Neural cell (in vitro differentiated cells): ENCODE results near the gene DRD2. TPM values are rescaled to one million over a fixed set of nuclear protein-coding genes. Genes with fewer than 3 reads are reported as not detected.

ENCODE experiments used
- H2AFZ ChIP-seq: fragments of 200-600, 300-800 bp; sonication (generic), shearing (Covaris generic); 2 replicates; pipeline ENCODE4 v1.6.0; 2014; ENCODE audit warnings: low read depth, mild to moderate bottlenecking, antibody characterized with exemption, low read length, moderate library complexity
- H3F3A ChIP-seq: fragments of 200-600 bp; shearing (Covaris generic); 2 replicates; pipeline ENCODE4 v1.6.1; 2016; ENCODE audit warnings: mild to moderate bottlenecking, moderate library complexity, mixed read lengths, antibody characterized with exemption, low read length; ENCODE audit not compliant: insufficient read depth, poor library complexity, severe bottlenecking
- H3K27ac ChIP-seq: fragments of 200-600, 300-800 bp; sonication (generic), shearing (Covaris generic); 2 replicates; pipeline ENCODE4 v1.5.1; 2014; ENCODE audit warnings: mild to moderate bottlenecking, low read length, moderate library complexity
- H3K27me3 ChIP-seq: fragments of 300-800, 200-600 bp; sonication (generic), shearing (Covaris generic); 2 replicates; pipeline ENCODE4 v1.6.0; 2014; ENCODE audit warnings: mild to moderate bottlenecking, low read depth, low read length, moderate library complexity; ENCODE audit not compliant: insufficient read depth
- H3K36me3 ChIP-seq: fragments of 300-800, 200-600 bp; sonication (generic), shearing (Covaris generic); 2 replicates; pipeline ENCODE4 v1.5.1; 2014; ENCODE audit warnings: mild to moderate bottlenecking, antibody characterized with exemption, low read length, moderate library complexity; ENCODE audit not compliant: insufficient read depth
- H3K4me2 ChIP-seq: fragments of 300-800, 200-600 bp; sonication (generic), shearing (Covaris generic); 2 replicates; pipeline ENCODE4 v1.6.0; 2014; ENCODE audit warnings: mild to moderate bottlenecking, low read length
- H3K4me3 ChIP-seq: fragments of 300-800, 200-600 bp; sonication (generic), shearing (Covaris generic); 2 replicates; pipeline ENCODE4 v1.5.1; 2014; ENCODE audit warnings: mild to moderate bottlenecking, low read length, moderate library complexity
- H3K79me2 ChIP-seq: fragments of 200-600 bp; shearing (Covaris generic); replicated peaks from 2 replicates; pipeline ENCODE4 v1.6.0; 2014; ENCODE audit warnings: mild to moderate bottlenecking, low read length, moderate library complexity; ENCODE audit not compliant: insufficient read depth
- H3K9ac ChIP-seq: fragments of 300-800, 200-600 bp; sonication (generic), shearing (Covaris generic); 2 replicates; pipeline ENCODE4 v1.6.1; 2016; ENCODE audit warnings: mild to moderate bottlenecking, low read length, mixed read lengths
- H3K9me2 ChIP-seq: fragments of 200-600 bp; shearing (Covaris generic); 2 replicates; pipeline ENCODE4 v1.6.1; 2016; ENCODE audit warnings: mild to moderate bottlenecking, low read length, mixed read lengths; ENCODE audit not compliant: insufficient read depth
- H3K9me3 ChIP-seq: fragments of 200-600, 300-800 bp; sonication (generic), shearing (Covaris generic); 2 replicates; pipeline ENCODE4 v1.6.1; 2016; ENCODE audit warnings: mild to moderate bottlenecking, mixed run types, low read length, moderate library complexity, mixed read lengths
- H4K20me1 ChIP-seq: fragments of 200-600 bp; shearing (Covaris generic); 2 replicates; pipeline ENCODE4 v1.6.1; 2016; ENCODE audit warnings: mild to moderate bottlenecking, mixed run types; ENCODE audit not compliant: insufficient read depth
- EP300 ChIP-seq: fragments of 450-650 bp; conservative IDR thresholded peaks from 2 replicates; pipeline ENCODE4 v1.6.1; 2014; ENCODE audit warnings: antibody characterized with exemption, mild to moderate bottlenecking, moderate library complexity; ENCODE audit not compliant: poor library complexity, severe bottlenecking
- EZH2 ChIP-seq: fragments of 200-600, 300-800 bp; shearing (Covaris generic), sonication (generic); IDR thresholded peaks from 2 replicates; pipeline ENCODE4 v1.6.1; 2014; ENCODE audit warnings: antibody characterized with exemption, low read length, borderline replicate concordance, mild to moderate bottlenecking; ENCODE audit not compliant: insufficient read depth, poor library complexity, severe bottlenecking
- MXI1 ChIP-seq: fragments of 450-650 bp; conservative IDR thresholded peaks from 2 replicates; pipeline ENCODE4 v1.6.1; 2014; ENCODE audit warnings: antibody characterized with exemption, mild to moderate bottlenecking; ENCODE audit not compliant: poor library complexity, severe bottlenecking
- POLR2AphosphoS5 ChIP-seq: IDR thresholded peaks from 2 replicates; pipeline ENCODE4 v1.6.1; 2012
- RAD21 ChIP-seq: fragments of 450-650 bp; conservative IDR thresholded peaks from 2 replicates; pipeline ENCODE4 v1.6.1; 2014; ENCODE audit warnings: antibody characterized with exemption, mild to moderate bottlenecking, moderate library complexity
- REST ChIP-seq: IDR thresholded peaks from 2 replicates; pipeline ENCODE4 v1.6.1; 2012; ENCODE audit warnings: borderline replicate concordance
- SMC3 ChIP-seq: fragments of 450-650 bp; conservative IDR thresholded peaks from 2 replicates; pipeline ENCODE4 v1.6.1; 2014; ENCODE audit warnings: antibody characterized with exemption, mild to moderate bottlenecking, moderate library complexity; ENCODE audit not compliant: poor library complexity
- TAF1 ChIP-seq: IDR thresholded peaks from 2 replicates; pipeline ENCODE4 v1.6.1; 2012; ENCODE audit warnings: low read depth
- polyA plus RNA-seq: library from polyadenylated mRNA; depleted of rRNA; stranded (reverse); fragments of >200 nt; gene quantifications from 2 replicates; pipeline ENCODE4 v1.2.3, GENCODE V29; 2014
- TF ChIP-seq, protein P1 (sequence below): fragments of 450-650 bp; IDR thresholded peaks from 2 replicates; pipeline ENCODE4 v1.5.1; 2014; ENCODE audit warnings: antibody characterized with exemption, mild to moderate bottlenecking, moderate library complexity; ENCODE audit not compliant: poor library complexity, severe bottlenecking

The DRD2 gene
- polyA plus RNA-seq, 1 donor from 2014 or later, result 0.24 TPM

DNA sequence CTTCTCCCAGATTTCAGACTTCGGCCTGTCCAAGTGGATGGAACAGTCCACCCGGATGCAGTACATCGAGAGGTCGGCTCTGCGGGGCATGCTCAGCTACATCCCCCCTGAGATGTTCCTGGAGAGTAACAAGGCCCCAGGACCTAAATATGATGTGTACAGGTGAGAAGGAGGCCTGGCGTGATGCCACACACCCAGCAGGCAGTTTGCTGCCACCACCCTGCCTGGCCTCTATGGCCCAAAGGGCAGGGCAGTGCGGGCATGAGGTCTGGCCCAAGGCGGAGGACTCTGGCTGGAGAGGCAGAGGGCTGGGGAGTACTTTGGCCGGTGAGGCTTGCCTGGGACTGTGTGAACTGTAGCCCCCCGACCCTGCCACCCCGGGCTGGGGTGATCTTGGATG lies 80.3 kb downstream of the DRD2 start:
- Histone ChIP-seq H3K9me2 (no peaks in the 10 kb centered on the region), H3K27me3 (no peaks in the 10 kb centered on the region), H3K79me2 (no peaks in the 10 kb centered on the region), H3F3A (no peaks in the 10 kb centered on the region), H2AFZ (no peak overlapping the region), H3K27ac (no peak overlapping the region), H4K20me1 (no peaks in the 10 kb centered on the region), H3K4me3 (no peak overlapping the region), H3K4me2 (no peak overlapping the region), H3K9ac (no peak overlapping the region), H3K36me3 (no peaks in the 10 kb centered on the region), H3K9me3 (no peaks in the 10 kb centered on the region)
- TF ChIP-seq SMC3, result no peak
- no peak for TF ChIP-seq TAF1
- TF ChIP-seq, protein P1, sequence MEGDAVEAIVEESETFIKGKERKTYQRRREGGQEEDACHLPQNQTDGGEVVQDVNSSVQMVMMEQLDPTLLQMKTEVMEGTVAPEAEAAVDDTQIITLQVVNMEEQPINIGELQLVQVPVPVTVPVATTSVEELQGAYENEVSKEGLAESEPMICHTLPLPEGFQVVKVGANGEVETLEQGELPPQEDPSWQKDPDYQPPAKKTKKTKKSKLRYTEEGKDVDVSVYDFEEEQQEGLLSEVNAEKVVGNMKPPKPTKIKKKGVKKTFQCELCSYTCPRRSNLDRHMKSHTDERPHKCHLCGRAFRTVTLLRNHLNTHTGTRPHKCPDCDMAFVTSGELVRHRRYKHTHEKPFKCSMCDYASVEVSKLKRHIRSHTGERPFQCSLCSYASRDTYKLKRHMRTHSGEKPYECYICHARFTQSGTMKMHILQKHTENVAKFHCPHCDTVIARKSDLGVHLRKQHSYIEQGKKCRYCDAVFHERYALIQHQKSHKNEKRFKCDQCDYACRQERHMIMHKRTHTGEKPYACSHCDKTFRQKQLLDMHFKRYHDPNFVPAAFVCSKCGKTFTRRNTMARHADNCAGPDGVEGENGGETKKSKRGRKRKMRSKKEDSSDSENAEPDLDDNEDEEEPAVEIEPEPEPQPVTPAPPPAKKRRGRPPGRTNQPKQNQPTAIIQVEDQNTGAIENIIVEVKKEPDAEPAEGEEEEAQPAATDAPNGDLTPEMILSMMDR, result no peak
- no peak for TF ChIP-seq POLR2AphosphoS5
- TF ChIP-seq MXI1, result no peak
- no peak for TF ChIP-seq REST
- no peak for TF ChIP-seq EZH2
- no peak for TF ChIP-seq EP300
- TF ChIP-seq RAD21, result no peak

DNA sequence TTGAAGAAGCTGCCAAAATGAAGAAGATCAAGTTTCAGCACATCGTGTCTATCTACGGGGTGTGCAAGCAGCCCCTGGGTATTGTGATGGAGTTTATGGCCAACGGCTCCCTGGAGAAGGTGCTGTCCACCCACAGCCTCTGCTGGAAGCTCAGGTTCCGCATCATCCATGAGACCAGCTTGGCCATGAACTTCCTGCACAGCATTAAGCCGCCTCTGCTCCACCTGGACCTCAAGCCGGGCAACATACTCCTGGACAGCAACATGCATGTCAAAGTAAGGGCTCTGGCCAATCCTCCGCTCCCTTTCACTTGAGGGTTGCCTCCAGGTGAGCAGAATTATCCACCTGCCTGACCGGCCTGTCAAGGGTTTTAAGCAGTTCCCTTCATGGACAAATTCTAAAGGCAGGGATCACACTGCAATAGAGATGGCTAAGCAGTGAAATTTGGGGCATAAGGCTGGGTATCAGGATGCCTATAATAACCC lies 81.7 kb downstream of the DRD2 start:
- TF ChIP-seq MXI1 (no peak), RAD21 (no peak), REST (no peak), SMC3 (no peak), EZH2 (no peak), POLR2AphosphoS5 (no peak), EP300 (no peak), TAF1 (no peak)
- TF ChIP-seq, protein P1, result no peak
- Histone ChIP-seq H3K9me2 (no peaks in the 10 kb centered on the region), H3K36me3 (no peaks in the 10 kb centered on the region), H4K20me1 (no peaks in the 10 kb centered on the region), H3K9ac (no peak overlapping the region), H3K9me3 (no peaks in the 10 kb centered on the region), H3K79me2 (no peaks in the 10 kb centered on the region), H3K27ac (no peak overlapping the region), H3K4me3 (no peak overlapping the region), H3F3A (no peaks in the 10 kb centered on the region), H3K4me2 (no peak overlapping the region), H3K27me3 (no peaks in the 10 kb centered on the region), H2AFZ (no peak overlapping the region)
